OCI-LY7 (cell line): Measurements from ENCODE around the gene PLEKHO1. TPM values are rescaled to one million over a fixed set of nuclear protein-coding genes. Genes with fewer than 3 reads are reported as not detected.

Experiments used
- BruUV-seq: library from RNA; stranded (reverse); fragments of 400-500 nt; replicated peaks from 2 replicates; lab custom pipeline; 2021; lab: Mats Ljungman, UMichigan
- CTCF ChIA-PET: fragments of 300-600 bp; sonication (Branson Sonifier 250); formaldehyde crosslinking; loops from one replicate; lab custom pipeline; 2022; ENCODE audit warnings: antibody characterized with exemption; ENCODE audit not compliant: unreplicated experiment; lab: Charles Lee
- POLR2A ChIA-PET: fragments of 300-600 bp; sonication (Branson Sonifier 250); formaldehyde crosslinking; loops from one replicate; lab custom pipeline; 2022; ENCODE audit warnings: antibody characterized with exemption; lab: Charles Lee
- DNase-seq: peaks from one replicate; pipeline ENCODE4 v3.0.0-alpha.2; 2015; ENCODE audit warnings: low spot score
- H2AFZ ChIP-seq: fragments of 200-600 bp; sonication (generic), shearing (Covaris generic); 2 replicates; pipeline ENCODE4 v1.6.1; 2014; ENCODE audit warnings: mild to moderate bottlenecking, antibody characterized with exemption, low read length, moderate library complexity
- H3K27ac ChIP-seq: fragments of 200-600 bp; sonication (generic); 2 replicates; pipeline ENCODE4 v1.5.1; 2014; ENCODE audit warnings: mixed run types, low read depth, mild to moderate bottlenecking, moderate library complexity, low read length, inconsistent platforms; ENCODE audit not compliant: poor library complexity, severe bottlenecking
- H3K36me3 ChIP-seq: fragments of 200-600 bp; sonication (generic); 2 replicates; pipeline ENCODE4 v1.6.1; 2014; ENCODE audit warnings: mild to moderate bottlenecking, antibody characterized with exemption, low read length, moderate library complexity, mixed read lengths; ENCODE audit not compliant: insufficient read depth
- H3K4me1 ChIP-seq: fragments of 200-600 bp; sonication (generic); 2 replicates; pipeline ENCODE4 v1.5.1; 2014; ENCODE audit warnings: mild to moderate bottlenecking, low read length; ENCODE audit not compliant: insufficient read depth, poor library complexity, severe bottlenecking
- H3K4me2 ChIP-seq: fragments of 200-600 bp; sonication (generic); 2 replicates; pipeline ENCODE4 v1.6.1; 2014; ENCODE audit warnings: mild to moderate bottlenecking, low read length
- H3K4me3 ChIP-seq: fragments of 200-600 bp; sonication (generic); 2 replicates; pipeline ENCODE4 v1.5.1; 2014; ENCODE audit warnings: mild to moderate bottlenecking, low read depth, low read length; ENCODE audit not compliant: poor library complexity, severe bottlenecking
- H3K79me2 ChIP-seq: fragments of 200-600 bp; sonication (generic); 2 replicates; pipeline ENCODE4 v1.6.1; 2016; ENCODE audit warnings: low read depth, mild to moderate bottlenecking, low read length, moderate library complexity, mixed read lengths; ENCODE audit not compliant: insufficient read depth
- H3K9me2 ChIP-seq: fragments of 200-600 bp; sonication (generic); 2 replicates; pipeline ENCODE4 v1.6.1; 2016; ENCODE audit warnings: mild to moderate bottlenecking, low read length, mixed read lengths; ENCODE audit not compliant: insufficient read depth
- H3K9me3 ChIP-seq: fragments of 200-600 bp; sonication (generic); 2 replicates; pipeline ENCODE4 v1.6.1; 2014; ENCODE audit warnings: mild to moderate bottlenecking, mixed run types, low read length, mixed read lengths
- H4K20me1 ChIP-seq: fragments of 200-600 bp; sonication (generic); 2 replicates; pipeline ENCODE4 v1.6.1; 2014; ENCODE audit warnings: mild to moderate bottlenecking, antibody characterized with exemption, low read length, moderate library complexity, mixed read lengths; ENCODE audit not compliant: insufficient read depth
- EZH2phosphoT487 ChIP-seq: fragments of 200-600 bp; sonication (generic); IDR thresholded peaks from 2 replicates; pipeline ENCODE4 v1.6.1; 2018; ENCODE audit warnings: low read depth, borderline replicate concordance, mild to moderate bottlenecking, mixed run types, antibody characterized with exemption, low read length, moderate library complexity, mixed read lengths
- intact Hi-C: fragments of 100-400 bp; cut with micrococcal nuclease; formaldehyde crosslinking; loops from one replicate; pipeline ENCODE4 v1.10.0; 2022; ENCODE audit not compliant: unreplicated experiment
- total RNA-seq, 2 experiments: library from RNA; depleted of rRNA in 1 of 2; stranded (reverse); fragments of >200 nt in 1 of 2; shearing (Covaris generic) in 1 of 2; gene quantifications; 2 replicates each; pipeline ENCODE4 v1.2.3, GENCODE V29; 2014 to 2022
- TF ChIP-seq, protein P1 (sequence below): fragments of 200-600 bp; sonication (generic); conservative IDR thresholded peaks from 2 replicates; pipeline ENCODE4 v1.5.1; 2014; ENCODE audit warnings: mild to moderate bottlenecking, antibody characterized with exemption, low read length, moderate library complexity, mixed read lengths

The PLEKHO1 gene
- total RNA-seq, 2 experiments from 2014 or later = 75.5 to 122 TPM

DNA sequence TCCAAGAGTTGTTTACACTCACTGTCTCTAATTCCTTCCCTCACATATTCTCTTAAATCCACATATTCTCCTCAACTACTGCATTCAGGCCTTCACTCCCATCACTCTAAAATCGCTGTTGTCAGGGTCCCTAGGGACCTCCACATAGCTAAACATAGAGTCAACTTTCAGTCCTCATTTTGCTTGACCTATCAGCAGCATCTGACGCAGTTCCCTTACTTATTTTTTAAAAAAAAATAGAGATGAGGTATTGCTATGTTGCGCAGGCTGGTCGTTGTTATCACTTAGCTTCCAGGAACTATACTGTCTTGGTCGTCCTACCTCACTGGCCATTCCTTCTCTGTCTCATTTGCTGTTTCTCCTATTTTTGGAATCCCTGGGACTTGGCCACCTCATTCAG lies 11.7 kb upstream of the PLEKHO1 start:
- no peak overlapping the region for H3K4me3 ChIP-seq
- H3K9me2 ChIP-seq = no peaks in the 10 kb centered on the region
- H3K79me2 ChIP-seq = no peaks in the 10 kb centered on the region
- ChIA-PET POLR2A (no interaction called here), CTCF (no interaction called here)
- H2AFZ ChIP-seq = no peak overlapping the region
- DNase-seq = no peak
- no peak overlapping the region for H3K27ac ChIP-seq
- intact Hi-C loops = no loop called here
- no peak overlapping the region for H3K4me2 ChIP-seq
- peaks cover 15% of the 10 kb centered on the region for H3K36me3 ChIP-seq
- no peak for TF ChIP-seq EZH2phosphoT487
- TF ChIP-seq, protein P1, sequence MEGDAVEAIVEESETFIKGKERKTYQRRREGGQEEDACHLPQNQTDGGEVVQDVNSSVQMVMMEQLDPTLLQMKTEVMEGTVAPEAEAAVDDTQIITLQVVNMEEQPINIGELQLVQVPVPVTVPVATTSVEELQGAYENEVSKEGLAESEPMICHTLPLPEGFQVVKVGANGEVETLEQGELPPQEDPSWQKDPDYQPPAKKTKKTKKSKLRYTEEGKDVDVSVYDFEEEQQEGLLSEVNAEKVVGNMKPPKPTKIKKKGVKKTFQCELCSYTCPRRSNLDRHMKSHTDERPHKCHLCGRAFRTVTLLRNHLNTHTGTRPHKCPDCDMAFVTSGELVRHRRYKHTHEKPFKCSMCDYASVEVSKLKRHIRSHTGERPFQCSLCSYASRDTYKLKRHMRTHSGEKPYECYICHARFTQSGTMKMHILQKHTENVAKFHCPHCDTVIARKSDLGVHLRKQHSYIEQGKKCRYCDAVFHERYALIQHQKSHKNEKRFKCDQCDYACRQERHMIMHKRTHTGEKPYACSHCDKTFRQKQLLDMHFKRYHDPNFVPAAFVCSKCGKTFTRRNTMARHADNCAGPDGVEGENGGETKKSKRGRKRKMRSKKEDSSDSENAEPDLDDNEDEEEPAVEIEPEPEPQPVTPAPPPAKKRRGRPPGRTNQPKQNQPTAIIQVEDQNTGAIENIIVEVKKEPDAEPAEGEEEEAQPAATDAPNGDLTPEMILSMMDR = no peak
- no TSS peak for BruUV-seq
- H3K4me1 ChIP-seq = peaks cover 5% of the 10 kb centered on the region
- no peaks in the 10 kb centered on the region for H3K9me3 ChIP-seq
- H4K20me1 ChIP-seq = no peaks in the 10 kb centered on the region

DNA sequence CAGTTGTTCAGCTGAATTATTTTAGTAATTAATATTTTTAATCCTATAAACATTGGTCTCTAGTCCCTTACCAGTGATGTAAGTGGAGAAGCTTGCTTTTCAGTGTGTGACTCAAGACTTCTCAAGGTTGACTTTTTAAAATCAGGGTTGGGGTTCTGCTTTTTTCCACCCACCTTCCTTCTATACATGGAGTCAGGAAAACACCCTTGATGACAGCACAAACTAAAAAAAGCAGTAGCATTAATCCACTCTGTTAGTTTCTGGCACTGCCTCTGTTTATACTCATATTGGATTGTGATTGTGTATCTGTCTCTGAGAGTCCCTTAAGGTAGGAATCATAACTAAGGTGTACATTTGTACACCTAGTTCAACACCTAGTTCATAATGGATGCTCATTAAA lies 8.3 kb upstream of the PLEKHO1 start:
- ChIA-PET POLR2A (interaction anchor here (0.5 to 1.2 kb wide), 4 partner anchors 9 to 152 kb away, joined by 3 to 4 read pairs (median 4); no protein-coding TSS in a partner anchor), CTCF (no interaction called here)
- Histone ChIP-seq H3K27ac (no peak overlapping the region), H3K4me1 (peaks cover 5% of the 10 kb centered on the region), H3K9me2 (no peaks in the 10 kb centered on the region), H3K9me3 (no peaks in the 10 kb centered on the region), H3K36me3 (peaks cover 5% of the 10 kb centered on the region; the same call in 1 of the 2 replicates), H3K79me2 (no peaks in the 10 kb centered on the region), H3K4me3 (no peak overlapping the region), H2AFZ (no peak overlapping the region), H4K20me1 (no peaks in the 10 kb centered on the region), H3K4me2 (no peak overlapping the region)
- intact Hi-C loops = no loop called here
- BruUV-seq = no TSS peak
- DNase-seq = no peak
- TF ChIP-seq EZH2phosphoT487 = no peak
- TF ChIP-seq, protein P1 = no peak

DNA sequence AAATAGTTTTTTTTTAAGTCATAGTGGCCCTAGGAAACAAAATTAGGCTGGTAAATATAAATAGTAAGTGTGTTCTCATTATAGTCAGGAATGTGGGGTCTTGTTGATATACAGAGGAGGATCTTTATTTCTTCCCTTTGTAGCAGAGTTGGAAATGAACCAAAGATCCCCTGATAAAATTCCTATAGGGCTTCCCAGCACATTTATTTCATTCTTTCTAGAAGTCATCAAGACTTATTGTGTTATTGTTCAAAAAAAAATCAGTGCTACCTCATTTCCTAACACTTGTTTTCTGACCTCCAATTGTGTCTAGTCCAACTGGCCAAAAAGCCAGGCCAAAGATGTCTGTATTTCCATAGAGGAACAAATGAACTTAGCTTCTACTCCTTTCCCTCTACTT lies 7.6 kb upstream of the PLEKHO1 start:
- no peaks in the 10 kb centered on the region for H3K9me3 ChIP-seq
- no peak for DNase-seq
- peaks cover 5% of the 10 kb centered on the region; the same call in 1 of the 2 replicates for H3K36me3 ChIP-seq
- ChIA-PET POLR2A (no interaction called here), CTCF (no interaction called here)
- no peaks in the 10 kb centered on the region for H4K20me1 ChIP-seq
- H2AFZ ChIP-seq = no peak overlapping the region
- BruUV-seq = no TSS peak
- no peak overlapping the region for H3K4me3 ChIP-seq
- no peak overlapping the region for H3K4me2 ChIP-seq
- H3K9me2 ChIP-seq = no peaks in the 10 kb centered on the region
- H3K79me2 ChIP-seq = no peaks in the 10 kb centered on the region
- TF ChIP-seq, protein P1 = no peak
- no peak for TF ChIP-seq EZH2phosphoT487
- H3K27ac ChIP-seq = no peak overlapping the region
- intact Hi-C loops = no loop called here
- peaks cover 8% of the 10 kb centered on the region for H3K4me1 ChIP-seq
